GM19240 (cell line): ENCODE results near the gene FCRL3.
A peak's percentile ranks its signal among the peaks of the same experiment; 100 is the strongest.

Experiments used
- DNase-seq: peaks from one replicate; pipeline ENCODE4 v3.0.0; 2011; ENCODE audit warnings: low spot score; ENCODE audit not compliant: insufficient read length

Gene FCRL3

DNA sequence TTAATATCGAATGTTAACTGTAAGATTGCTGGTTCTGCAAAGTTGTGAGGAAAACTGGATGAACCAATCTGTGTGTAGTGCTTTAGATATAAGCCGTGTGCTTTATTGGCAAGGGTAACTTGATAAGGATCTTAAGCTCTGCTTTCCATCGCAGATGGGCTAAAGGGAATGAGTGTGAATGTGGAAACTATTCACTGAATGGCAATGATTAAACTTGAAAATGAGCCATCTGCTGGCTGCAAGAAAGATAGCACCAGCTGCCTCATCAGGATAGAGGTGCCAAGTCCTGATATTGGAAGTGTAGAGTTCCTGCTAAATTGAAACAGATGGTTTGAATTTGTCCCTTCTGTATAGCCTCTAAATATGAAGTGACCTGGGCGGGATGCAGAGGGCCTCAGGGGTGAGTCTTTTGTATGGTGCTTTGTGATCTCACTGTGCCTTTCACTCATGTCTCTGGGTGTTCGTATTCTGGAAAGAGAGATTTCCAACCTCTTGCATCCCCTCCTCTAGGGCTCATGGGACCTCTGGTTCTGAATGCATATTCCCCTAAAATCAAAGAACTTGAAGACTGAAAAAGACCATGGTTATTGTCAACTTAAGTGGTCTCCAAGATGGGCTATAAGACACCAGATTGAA, 9.2 kb downstream of the FCRL3 start:
- no peak for DNase-seq

DNA sequence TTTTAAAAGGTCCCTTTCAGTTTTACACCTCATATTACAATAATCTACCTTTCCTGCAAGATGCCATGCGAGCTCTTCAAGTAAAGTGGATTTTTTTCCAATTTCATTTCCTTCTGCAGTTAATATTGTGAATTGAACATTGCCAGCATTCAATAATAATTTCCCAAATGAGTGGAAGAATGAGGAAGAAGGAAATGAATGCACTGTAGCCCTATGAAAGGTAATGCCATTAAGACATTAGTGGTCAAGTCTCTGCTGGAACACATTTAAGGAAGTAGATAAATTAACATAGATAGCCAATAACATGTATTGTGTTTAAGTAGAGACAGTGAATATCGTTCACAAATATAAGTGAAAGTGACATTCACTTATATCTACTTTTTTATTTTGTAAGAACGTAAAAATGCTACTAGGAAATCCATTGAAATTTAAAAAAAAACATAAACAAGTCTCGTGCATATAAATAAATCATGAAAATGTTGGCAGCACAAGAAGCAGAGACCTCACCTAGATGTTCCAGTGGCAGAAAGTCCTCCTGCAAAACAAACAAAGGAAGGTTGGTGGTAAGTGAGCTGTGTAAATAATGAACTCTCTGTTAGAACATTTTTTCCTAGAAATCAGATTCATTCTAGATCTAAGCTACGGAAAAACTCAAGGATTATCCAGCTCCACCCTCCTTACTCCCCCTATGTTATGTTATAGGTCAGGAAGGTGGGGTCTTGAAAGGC, 17.7 kb downstream of the FCRL3 start:
- no peak for DNase-seq

GRCh38 chr1:157678721-157679120, 21.8 kb downstream of the FCRL3 start:
- no peak for DNase-seq

DNA sequence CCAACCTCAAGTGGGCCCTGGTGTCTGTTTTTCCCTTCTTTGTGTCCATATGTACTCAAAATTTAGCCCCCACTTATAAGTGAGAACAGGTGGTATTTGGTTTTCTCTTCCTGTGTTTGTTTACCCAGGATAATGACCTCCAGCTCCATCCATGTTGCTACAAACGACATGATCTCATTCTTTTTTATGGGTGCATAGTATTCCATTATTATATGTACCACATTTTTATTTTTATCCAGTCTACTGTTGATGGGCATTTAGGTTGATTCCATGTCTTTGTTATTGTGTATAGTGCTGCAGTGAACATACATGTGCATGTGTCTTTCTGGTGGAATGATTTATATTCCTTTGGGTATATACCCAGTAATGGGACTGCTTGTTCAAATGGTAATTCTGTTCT, 27.6 kb downstream of the FCRL3 start:
- DNase-seq: no peak

DNA sequence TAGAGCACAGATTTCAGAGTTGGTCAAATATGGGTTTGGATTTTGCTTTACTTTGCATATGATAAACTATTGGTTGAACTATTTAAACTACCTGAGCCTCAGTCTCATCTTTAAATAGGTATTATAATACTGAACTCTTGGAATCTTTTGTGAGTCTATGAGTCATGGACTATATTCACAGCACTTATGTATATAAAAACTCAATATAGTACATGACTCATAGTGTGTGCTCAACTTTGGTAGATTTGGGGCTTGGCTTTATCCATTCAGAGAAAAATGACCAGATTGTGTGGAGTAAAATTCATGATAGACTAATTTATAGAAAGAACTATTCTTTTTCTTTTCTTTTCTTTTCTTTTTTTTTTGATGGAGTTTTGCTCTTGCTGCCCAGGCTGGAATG, 28.7 kb downstream of the FCRL3 start:
- no peak for DNase-seq

DNA sequence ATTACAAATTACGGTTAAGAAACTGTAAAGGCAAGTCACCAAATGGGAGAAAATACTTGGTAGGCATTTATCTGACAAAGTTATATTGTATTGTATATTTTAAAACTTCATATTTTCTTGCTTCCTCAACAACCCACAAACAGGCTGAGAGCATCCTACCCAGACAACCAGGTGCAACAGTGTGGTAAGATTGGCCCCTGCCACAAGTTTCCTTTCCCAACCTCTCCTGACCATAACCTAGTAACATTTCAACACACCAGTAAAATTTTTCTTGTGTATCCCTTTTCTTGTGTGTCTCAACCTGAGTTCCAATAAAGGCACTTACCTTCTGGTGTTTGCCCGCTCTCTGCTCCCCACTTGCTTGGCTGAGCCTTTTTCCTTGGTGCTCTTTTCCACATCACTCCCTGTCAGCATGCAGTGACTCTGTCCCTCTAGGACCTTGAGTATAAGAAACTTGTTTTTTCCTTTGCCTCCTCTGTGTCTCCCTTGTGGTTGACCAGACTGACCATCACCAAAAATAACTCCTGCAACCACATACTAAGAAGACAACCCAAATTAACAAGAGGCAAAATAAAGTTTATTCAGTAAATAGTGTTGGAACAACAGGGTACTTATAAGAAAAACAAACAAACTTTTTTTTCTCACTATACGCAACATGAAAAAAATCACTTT, 40.9 kb downstream of the FCRL3 start:
- DNase-seq: no peak

DNA sequence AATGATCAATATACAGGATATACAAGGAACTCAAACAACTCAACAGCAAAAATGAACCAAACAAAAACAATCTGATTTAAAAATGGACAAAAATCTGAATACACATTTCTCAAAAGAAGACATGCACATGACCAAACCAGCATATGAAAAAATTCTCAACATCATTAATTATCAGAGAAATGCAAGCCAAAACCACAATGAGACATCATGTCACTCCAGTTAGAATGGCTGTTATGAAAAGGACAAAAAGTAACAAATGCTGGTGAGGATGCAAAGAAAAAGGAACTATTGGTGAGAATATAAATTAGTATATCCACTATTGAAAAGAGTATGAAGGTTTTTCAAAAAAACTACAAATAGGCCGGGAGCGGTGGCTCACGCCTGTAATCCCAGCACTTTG, 42.0 kb downstream of the FCRL3 start:
- no peak for DNase-seq

- DNase-seq: no peak
These were observed 47.1 kb downstream of the FCRL3 start for GRCh38 chr1:157653494-157653873.

DNA sequence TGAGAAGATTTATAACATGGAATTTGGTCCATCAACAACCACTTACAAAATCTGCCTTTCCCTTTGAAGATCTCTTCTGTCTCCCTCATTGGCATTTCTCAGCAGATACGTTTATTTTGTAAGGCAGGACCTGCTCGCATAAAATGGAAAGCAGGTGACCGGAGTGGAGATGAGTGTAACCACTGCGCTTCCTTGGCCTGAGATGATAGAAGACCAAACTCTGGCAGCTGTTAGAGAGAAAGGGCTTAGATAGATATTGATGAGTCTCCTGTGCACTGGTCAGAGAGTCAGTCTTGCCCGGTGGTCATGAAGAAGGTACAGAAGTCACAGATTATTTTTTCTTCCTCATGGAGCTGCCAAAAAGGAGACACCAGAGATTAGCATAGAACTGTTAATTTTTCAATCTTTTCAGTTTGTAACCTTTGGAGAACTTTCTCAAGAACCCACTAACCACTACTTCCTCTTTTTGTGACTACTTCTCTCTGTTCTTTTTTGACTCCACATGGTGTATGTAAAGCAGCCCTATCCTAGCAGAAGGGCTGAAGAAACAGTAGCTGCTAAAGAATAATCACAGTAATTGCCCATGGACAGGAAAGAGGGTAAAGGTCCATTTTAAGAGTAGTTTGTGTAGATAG, 47.6 kb downstream of the FCRL3 start:
- peak; percentile 29 for DNase-seq

DNA sequence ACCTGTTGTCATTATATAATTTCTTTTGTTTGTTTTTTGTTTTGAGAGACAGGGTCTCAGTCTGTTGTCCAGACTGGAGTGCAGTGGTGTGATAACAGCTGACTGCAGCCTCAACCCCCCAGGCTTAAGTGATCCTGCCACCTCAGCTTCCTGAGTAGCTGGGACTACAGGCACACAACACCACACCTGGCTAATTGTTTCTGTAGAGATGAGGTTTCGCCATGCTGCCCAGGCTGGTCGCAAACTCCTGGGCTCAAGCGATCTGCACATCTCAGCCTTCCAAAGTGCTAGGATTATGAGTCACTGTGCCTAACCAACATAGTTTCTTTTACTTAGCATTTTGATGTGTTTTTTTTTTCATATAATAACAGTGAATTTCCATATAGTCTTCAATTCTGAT, 52.3 kb downstream of the FCRL3 start:
- no peak for DNase-seq

DNA sequence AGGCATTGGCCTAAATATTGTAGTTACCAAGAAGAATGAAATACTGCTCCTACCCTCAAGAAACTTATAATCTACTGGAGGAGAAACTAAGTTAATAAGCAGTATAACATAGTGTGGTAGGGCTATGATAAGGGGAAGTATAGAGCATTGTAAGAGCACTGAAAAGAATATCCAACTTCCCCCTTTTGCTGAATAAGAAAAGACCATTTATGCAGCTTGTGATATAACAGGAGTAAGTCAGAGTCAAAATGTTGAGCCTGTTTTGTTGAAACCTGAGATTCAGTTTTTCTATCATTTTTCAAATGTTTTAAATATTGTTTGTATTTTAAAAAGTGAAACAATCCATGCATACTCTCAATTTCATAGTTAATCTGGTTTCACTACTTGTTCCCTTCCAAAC, 54.4 kb downstream of the FCRL3 start:
- no peak for DNase-seq

- no peak for DNase-seq
These were observed 59.4 kb downstream of the FCRL3 start for GRCh38 chr1:157641177-157641576.

DNA sequence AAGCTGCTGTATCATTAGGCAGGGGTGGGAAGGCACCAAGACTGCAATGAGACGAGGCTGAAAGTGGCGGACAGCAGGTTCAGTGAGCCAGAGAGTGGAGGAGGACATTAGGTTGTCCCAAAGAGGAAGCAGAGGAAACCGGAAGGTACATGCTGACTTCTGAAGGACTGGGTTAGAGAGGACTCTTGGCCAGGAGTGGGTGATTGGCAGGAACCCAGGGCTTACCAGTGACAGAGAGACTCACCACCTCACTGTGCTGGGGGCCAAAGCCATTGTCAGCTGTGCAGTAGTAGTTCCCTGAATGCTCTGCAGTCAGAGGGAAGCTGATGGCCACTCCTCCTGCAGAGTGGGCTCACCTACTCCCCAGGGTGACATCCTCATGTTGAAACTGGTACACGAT, 60.8 kb downstream of the FCRL3 start:
- DNase-seq: no peak

- DNase-seq: no peak
These were observed 71.8 kb downstream of the FCRL3 start for GRCh38 chr1:157628773-157629172.
